Measurements from ENCODE around the gene VWA8.
"Not testable (repeated sequence)": the region's sequence is repeated elsewhere in the genome, so short reads cannot be mapped to it uniquely, and the experiment has no call there.

Gene VWA8

GRCh38 chr13:41639237-41639904, 321.5 kb downstream of the VWA8 start:
- DNase-seq, result no peak

DNA sequence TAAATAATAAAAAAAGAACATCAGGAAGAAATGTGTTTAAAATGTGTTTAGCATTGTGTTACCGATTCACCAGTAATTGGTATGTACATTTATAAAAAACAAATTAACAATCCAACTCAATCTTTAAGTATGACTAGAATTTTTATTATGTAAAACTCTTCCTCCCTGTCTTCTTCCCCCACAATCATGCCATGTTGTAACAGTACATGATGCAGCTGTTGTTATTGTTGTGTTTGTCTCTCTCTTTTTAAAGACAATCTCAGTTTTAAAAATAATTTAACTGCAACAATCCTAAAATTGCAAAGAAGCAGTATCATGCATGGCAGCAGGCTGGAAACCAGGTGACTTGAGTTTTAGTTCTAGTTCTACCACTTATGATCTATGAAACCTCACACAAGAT, 323.3 kb downstream of the VWA8 start:
- DNase-seq, result no peak

DNA sequence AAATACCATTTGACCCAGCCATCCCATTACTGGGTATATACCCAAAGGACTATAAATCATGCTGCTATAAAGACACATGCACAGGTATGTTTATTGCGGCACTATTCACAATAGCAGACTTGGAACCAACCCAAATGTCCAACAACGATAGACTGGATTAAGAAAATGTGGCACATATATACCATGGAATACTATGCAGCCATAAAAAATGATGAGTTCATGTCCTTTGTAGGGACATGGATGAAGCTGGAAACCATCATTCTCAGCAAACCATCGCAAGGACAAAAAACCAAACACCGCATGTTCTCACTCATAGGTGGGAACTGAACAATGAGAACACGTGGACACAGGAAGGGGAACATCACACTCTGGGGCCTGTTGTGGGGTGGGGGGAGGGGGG, 323.9 kb downstream of the VWA8 start:
- DNase-seq, result not testable (repeated sequence)

DNA sequence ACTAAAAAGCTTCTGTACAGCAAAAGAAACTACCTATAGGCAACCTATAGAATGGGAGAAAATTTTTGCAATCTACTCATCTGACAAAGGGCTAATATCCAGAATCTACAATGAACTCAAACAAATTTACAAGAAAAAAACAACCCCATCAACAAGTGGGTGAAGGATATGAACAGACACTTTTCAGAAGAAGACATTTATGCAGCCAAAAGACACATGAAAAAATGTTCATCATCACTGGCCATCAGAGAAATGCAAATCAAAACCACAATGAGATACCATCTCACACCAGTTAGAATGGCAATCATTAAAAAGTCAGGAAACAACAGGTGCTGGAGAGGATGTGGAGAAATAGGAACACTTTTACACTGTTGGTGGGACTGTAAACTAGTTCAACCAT, 324.3 kb downstream of the VWA8 start:
- DNase-seq, result not testable (repeated sequence)

DNA sequence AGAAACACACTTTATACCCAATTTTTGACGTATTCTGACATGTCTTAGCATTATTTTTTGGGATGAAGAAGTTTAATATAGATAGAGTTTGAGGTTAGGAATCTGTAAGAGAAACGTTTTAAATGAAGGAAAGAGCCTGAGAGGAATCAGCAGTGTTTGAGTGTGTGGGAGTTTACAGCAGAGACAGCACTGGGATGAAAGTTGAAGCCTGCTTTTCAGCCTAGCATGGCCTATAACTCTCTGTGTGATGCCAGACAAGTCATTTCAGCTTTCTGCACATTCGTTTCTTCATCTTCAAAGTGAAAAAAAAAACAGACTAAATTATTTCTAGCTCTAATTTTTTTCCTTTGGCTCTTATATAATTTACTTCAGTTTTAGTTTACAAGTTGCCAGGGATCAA, 326.5 kb downstream of the VWA8 start:
- DNase-seq, result no peak

- no peak for DNase-seq
Measured at GRCh38 chr13:41633776-41634175, 327.1 kb downstream of the VWA8 start.

DNA sequence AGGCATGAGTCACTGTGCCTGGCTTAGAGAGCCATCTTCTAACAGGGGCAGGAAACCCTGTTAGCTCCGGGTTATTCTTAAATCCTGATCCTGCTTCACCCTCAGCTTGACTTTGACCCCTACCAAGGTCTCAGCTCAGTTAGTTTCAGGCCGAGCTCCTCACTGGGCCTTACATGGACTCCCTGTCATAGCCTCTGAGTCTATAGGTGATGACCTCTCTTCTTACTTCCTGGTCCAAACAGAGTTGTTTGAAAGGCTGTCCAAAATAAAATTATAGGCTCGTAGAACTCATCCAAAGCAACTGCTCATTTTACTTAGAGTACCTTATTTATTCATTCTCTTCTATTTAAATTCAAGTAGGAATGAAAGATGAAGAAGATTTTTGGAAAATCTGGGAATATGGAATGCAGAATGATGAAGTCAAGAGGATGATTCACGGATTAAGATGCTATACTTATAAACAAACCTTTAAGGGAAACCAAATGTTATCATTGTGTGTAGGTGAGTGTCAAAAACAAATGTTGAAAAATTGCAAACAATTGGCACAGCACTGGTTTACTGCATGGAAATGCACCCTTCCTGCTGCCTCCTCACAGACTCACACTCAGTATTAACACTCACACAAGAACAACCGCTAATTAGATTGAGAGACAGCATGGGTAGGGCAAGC, 329.5 kb downstream of the VWA8 start:
- DNase-seq, result no peak

GRCh38 chr13:41627425-41627824, 333.5 kb downstream of the VWA8 start:
- no peak for DNase-seq

DNA sequence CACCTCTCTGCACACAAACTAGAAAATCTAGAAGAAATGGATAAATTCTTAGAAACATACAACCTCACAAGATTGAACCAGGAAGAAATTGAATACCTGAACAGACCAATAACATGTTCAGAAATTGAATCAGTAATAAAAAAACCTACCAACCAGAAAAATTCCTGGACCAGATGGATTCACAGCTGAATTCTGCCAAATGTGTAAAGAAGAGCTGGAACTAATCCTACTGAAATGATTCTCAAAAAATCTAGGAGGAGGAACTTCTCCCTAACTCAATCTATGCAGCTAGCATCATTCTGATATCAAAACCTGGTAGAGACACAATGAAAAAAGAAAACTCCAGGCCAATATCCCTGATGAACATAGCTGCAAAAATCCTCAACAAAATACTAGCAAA, 336.9 kb downstream of the VWA8 start:
- no peak for DNase-seq

- no peak for DNase-seq
Measured at GRCh38 chr13:41622432-41623429, 338.2 kb downstream of the VWA8 start.

- no peak for DNase-seq
Measured at GRCh38 chr13:41621716-41622431, 339.0 kb downstream of the VWA8 start.

DNA sequence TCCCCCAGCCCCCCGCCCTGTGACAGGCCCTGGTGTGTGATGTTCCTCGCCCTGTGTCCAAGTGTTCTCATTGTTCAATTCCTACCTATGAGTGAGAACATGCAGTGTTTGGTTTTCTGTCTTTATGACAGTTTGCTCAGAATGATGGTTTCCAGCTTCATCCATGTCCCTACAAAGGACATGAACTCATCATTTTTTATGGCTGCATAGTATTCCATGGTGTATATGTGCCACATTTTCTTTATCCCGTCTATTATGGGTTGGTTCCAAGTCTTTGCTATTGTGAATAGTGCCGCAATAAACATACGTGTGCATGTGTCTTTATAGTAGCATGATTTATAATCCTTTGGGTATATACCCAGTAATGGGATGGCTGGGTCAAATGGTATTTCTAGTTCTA, 343.3 kb downstream of the VWA8 start:
- not testable (repeated sequence) for DNase-seq

DNA sequence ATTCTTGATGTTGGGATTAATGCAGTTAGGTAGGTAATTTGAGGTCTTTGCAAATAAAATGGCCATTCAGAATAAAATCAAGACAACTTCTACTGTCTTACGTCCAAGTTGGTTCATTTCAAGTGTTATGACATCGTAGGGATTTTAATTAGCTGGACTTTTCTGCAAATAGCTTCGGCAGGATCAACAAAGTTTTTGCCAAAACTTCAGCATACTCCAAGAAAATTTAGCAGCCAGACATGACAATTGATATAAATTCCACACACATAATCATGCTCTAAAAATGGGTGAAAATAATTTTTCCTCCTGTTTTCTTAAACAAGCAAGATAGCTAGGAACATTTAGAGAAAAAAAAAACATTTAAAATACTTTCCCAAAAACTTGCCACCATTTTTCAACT, 344.8 kb downstream of the VWA8 start:
- DNase-seq, result no peak

GRCh38 chr13:41615528-41615855, 345.4 kb downstream of the VWA8 start:
- DNase-seq, result no peak

DNA sequence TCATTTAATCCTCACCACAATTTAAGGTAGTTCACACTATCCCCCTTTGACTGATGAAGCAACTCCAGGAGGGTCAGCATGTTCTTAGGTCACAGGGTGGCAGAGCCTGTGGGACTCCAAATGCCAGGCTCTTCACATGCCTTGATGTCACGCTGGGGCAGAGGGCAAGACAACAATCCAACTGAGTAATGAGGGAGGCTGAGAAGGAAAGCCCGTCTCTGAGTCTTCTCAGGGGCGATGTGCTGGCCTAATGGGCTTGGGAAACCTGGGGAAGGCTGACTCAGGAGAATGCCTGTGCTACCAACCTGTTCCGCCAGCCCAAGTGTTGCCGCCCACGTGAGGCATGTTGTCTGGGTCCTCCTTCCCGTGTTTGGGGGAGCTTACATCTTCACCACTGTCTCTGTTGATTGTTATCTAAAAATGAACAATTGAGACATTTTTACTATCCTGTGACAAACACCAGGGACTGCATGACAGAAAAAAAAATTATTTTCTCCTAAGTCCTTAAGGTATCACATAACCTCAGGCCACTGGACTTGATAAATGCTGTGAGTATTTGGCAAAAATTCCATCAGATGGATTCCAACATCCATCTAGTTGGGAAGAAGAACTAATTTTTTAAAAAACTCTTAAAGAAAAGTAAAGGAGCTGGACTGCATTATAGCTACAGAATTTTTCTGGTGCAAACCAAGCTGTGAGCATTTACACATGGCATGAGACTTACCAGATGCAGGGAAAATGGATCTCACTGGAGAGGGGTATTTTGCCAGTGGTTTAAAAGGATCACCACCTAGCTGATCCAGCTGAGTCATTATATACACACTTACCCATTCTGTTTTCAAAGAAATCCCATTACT, 346.0 kb downstream of the VWA8 start:
- no peak for DNase-seq

GRCh38 chr13:41613984-41614661, 346.8 kb downstream of the VWA8 start:
- peak; percentile 58 for DNase-seq

GRCh38 chr13:41613471-41613870, 347.4 kb downstream of the VWA8 start:
- DNase-seq, result no peak

- no peak for DNase-seq
Measured at GRCh38 chr13:41611385-41611784, 349.5 kb downstream of the VWA8 start.

DNA sequence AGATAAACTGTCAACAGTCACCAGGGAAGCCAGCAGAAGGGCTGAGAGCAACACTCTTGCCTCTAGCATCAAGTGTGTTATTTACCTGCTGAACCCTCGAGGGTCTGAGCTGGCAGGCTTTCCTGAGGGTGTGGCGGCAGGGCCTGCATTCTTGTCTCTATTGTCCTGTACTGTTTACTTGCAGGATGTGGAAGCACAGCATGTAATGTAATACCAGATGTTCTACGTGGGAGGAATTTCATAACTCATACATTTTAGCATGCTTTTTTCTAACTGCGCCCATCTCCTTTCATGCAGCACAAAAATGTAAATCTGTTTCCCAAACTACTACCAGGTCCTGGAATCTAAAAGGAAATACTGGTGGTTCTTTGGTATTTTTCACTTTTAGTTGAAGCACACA, 350.5 kb downstream of the VWA8 start:
- no peak for DNase-seq

DNA sequence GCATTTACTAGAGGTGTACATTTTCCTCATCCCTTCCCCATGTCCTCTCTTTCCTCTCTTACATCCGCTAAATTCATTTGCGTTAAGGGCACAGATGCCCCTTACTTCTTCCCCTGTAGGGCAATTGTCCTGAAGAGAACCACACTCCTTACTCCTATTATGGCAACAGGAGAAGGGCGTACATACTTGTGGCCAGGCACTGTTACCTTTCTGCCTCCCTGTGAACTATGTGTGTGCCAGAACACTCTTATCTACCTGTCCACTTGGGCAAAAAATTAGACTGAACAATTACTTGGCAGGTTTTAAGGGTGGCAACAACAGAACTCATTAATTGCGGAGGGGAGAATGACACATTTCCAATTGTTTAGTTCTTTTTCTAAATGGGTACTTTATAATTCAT, 351.1 kb downstream of the VWA8 start:
- DNase-seq, result no peak

- no peak for DNase-seq
Measured at GRCh38 chr13:41608839-41609177, 352.1 kb downstream of the VWA8 start.

Measured in right hindlimb (tissue), 1 donor.